Measurements from ENCODE around the gene FAM20C. TPM values are rescaled to one million over a fixed set of nuclear protein-coding genes. Genes with fewer than 3 reads are reported as not detected.

The FAM20C gene
- total RNA-seq, 2 experiments from 2014 or later, result not detected

- H4K20me1 ChIP-seq (ENCODE audit: insufficient read depth, low read length), result no peaks in the 10 kb centered on the region
- H2AFZ ChIP-seq (ENCODE audit: low read length), result no peak overlapping the region
- H3K9me3 ChIP-seq (ENCODE audit: low read length), result no peaks in the 10 kb centered on the region
- intact Hi-C loops (cut with micrococcal nuclease; ENCODE audit: unreplicated experiment), result no loop called here
- H3K4me2 ChIP-seq (ENCODE audit: low read length), result no peak overlapping the region
- H3K36me3 ChIP-seq (ENCODE audit: insufficient read depth, low read length), result no peaks in the 10 kb centered on the region
- H3K4me3 ChIP-seq (ENCODE audit: low read depth, low read length, poor library complexity, severe bottlenecking), result no peak overlapping the region
- DNase-seq (ENCODE audit: low spot score), result no peak
- H3K9me2 ChIP-seq (ENCODE audit: insufficient read depth, low read length), result no peaks in the 10 kb centered on the region
- no peaks in the 10 kb centered on the region for H3K79me2 ChIP-seq (ENCODE audit: insufficient read depth, low read depth, low read length)
- no TSS peak for BruUV-seq (replicated peaks)
- no peaks in the 10 kb centered on the region for H3K4me1 ChIP-seq (ENCODE audit: insufficient read depth, low read length, poor library complexity, severe bottlenecking)
- no peak overlapping the region for H3K27ac ChIP-seq (ENCODE audit: low read depth, low read length, poor library complexity, severe bottlenecking)
- TF ChIP-seq CTCF (conservative IDR thresholded peaks at IDR 0.05; ENCODE audit: low read length), result no peak
- TF ChIP-seq EZH2phosphoT487 (IDR thresholded peaks at IDR 0.05; ENCODE audit: borderline replicate concordance, low read depth, low read length), result no peak
- ChIA-PET CTCF (ENCODE audit: unreplicated experiment) (no interaction called here), POLR2A (no interaction called here)
Observed at GRCh38 chr7:213324-213993, 21.1 kb downstream of the FAM20C start.

- no peaks in the 10 kb centered on the region for H3K4me1 ChIP-seq (ENCODE audit: insufficient read depth, low read length, poor library complexity, severe bottlenecking)
- intact Hi-C loops (cut with micrococcal nuclease; ENCODE audit: unreplicated experiment), result no loop called here
- H3K36me3 ChIP-seq (ENCODE audit: insufficient read depth, low read length), result no peaks in the 10 kb centered on the region
- no peak overlapping the region for H3K4me2 ChIP-seq (ENCODE audit: low read length)
- no peaks in the 10 kb centered on the region for H3K9me3 ChIP-seq (ENCODE audit: low read length)
- H3K9me2 ChIP-seq (ENCODE audit: insufficient read depth, low read length), result no peaks in the 10 kb centered on the region
- H2AFZ ChIP-seq (ENCODE audit: low read length), result no peak overlapping the region
- no peak overlapping the region for H3K27ac ChIP-seq (ENCODE audit: low read depth, low read length, poor library complexity, severe bottlenecking)
- BruUV-seq (replicated peaks), result no TSS peak
- no peak overlapping the region for H3K4me3 ChIP-seq (ENCODE audit: low read depth, low read length, poor library complexity, severe bottlenecking)
- no peaks in the 10 kb centered on the region for H4K20me1 ChIP-seq (ENCODE audit: insufficient read depth, low read length)
- no peak for TF ChIP-seq CTCF (conservative IDR thresholded peaks at IDR 0.05; ENCODE audit: low read length)
- TF ChIP-seq EZH2phosphoT487 (IDR thresholded peaks at IDR 0.05; ENCODE audit: borderline replicate concordance, low read depth, low read length), result no peak
- ChIA-PET POLR2A (interaction anchor here (0.5 kb wide), 1 partner anchor 1102 kb away, joined by 5 read pairs; no protein-coding TSS in a partner anchor), CTCF (ENCODE audit: unreplicated experiment) (no interaction called here)
- no peak for DNase-seq (ENCODE audit: low spot score)
- no peaks in the 10 kb centered on the region for H3K79me2 ChIP-seq (ENCODE audit: insufficient read depth, low read depth, low read length)
Observed at GRCh38 chr7:214410-215212, 22.2 kb downstream of the FAM20C start.
